Upper lobe of left lung (tissue), 6 donors: Measurements from ENCODE around the gene SH3BP5. TPM values are rescaled to one million over a fixed set of nuclear protein-coding genes. Genes with fewer than 3 reads are reported as not detected.

Experiments used
- ATAC-seq, 2 donors: fragments of 200-7000 bp; cut with Tn5 transposase; one replicate each; pipeline ENCODE4 v1.9.1; 2022; ENCODE audit warnings: mild to moderate bottlenecking in 2 of 2, moderate library complexity in 2 of 2; ENCODE audit not compliant: low FRiP score in 2 of 2
- DNase-seq, 2 donors: peaks; one replicate each; pipeline ENCODE4 v3.0.0-alpha.2; 2019 to 2020
- H3K27ac ChIP-seq, 4 donors: fragments of 200-600 bp; sonication (generic); one replicate each; pipeline ENCODE4 v1.5.1; 2016 to 2019
- H3K27me3 ChIP-seq, 4 donors: fragments of 200-600 bp; sonication (generic); one replicate each; pipeline ENCODE4 v1.5.1; 2017 to 2019
- H3K36me3 ChIP-seq, 4 donors: fragments of 200-600 bp; sonication (generic); one replicate each; pipeline ENCODE4 v1.5.1; 2016 to 2019
- H3K4me1 ChIP-seq, 4 donors: fragments of 200-600 bp; sonication (generic); one replicate each; pipeline ENCODE4 v1.5.1; 2018 to 2019
- H3K4me3 ChIP-seq, 4 donors: fragments of 200-600 bp; sonication (generic); one replicate each; pipeline ENCODE4 v1.5.1; 2017 to 2019; ENCODE audit warnings: mild to moderate bottlenecking in 2 of 4, moderate library complexity in 1 of 4
- H3K9me3 ChIP-seq, 4 donors: fragments of 200-600 bp; sonication (generic); one replicate each; pipeline ENCODE4 v1.5.1; 2018 to 2019
- EP300 ChIP-seq, 4 donors: sonication (generic); formaldehyde crosslinking; IDR thresholded peaks; one replicate each; pipeline ENCODE4 v1.5.1; 2017; ENCODE audit warnings: antibody characterized with exemption in 4 of 4, control low read depth in 2 of 4
- POLR2A ChIP-seq, 4 donors: fragments of 450-650 bp; IDR thresholded peaks; one replicate each; pipeline ENCODE4 v1.5.1; 2016 to 2017; ENCODE audit warnings: antibody characterized with exemption in 4 of 4, mild to moderate bottlenecking in 2 of 4
- POLR2AphosphoS5 ChIP-seq, 2 donors: sonication (generic); formaldehyde crosslinking; IDR thresholded peaks; one replicate each; pipeline ENCODE4 v1.5.1; 2017; ENCODE audit warnings: antibody characterized with exemption in 2 of 2
- WGBS, 2 donors: methylation state at CpG; one replicate each; pipeline ENCODE4 v1.1.5; 2017 to 2018; 5-methylcytosine and 5-hydroxymethylcytosine counted together
- total RNA-seq, 6 donors: library from RNA; depleted of rRNA in 4 of 6; stranded (reverse); fragments of >200 nt in 4 of 6; gene quantifications; one replicate each; pipeline versions ENCODE4 v1.1.0 to v1.2.1, GENCODE V29; 2016 to 2021
- TF ChIP-seq, protein P1 (sequence below), 6 experiments: fragments of 450-650 bp in 4 of 6; fragments of 200-600 bp in 2 of 6; sonication (generic) in 2 of 6; IDR thresholded peaks; one replicate each; pipeline ENCODE4 v1.5.1; 2016 to 2019; ENCODE audit warnings: antibody characterized with exemption in 6 of 6
- donor health status: DM: no; HTN: no; CAD: no; lungs with moderate emphysema.
- donor health status: DM: no; HTN: yes; CAD: no; lungs with severe emphysema.

SH3BP5 gene
- total RNA-seq, 6 donors from 2014 or later: 83.8 to 150 (median 94.7) TPM

DNA sequence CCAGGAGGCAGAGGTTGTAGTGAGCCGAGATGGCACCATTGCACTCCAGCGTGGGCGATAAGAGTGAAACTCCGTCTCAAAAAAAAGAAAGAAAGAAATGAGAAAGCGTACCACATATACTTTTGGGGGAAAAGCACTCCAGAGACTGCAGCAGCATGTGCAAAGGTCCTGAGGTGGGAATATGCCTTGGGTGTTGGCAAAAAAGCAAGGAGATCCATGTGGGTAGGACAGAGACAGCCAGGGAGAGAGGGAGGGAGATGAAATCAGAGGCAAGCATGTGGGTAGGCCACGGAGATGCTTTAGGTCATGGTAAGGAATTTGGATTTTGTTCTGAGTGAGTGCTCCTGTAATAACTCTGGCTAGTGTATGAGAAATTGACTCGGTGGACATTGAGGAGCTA is 3.7 kb upstream of the SH3BP5 start:
- no peaks in the 10 kb centered on the region for H3K9me3 ChIP-seq
- H3K27ac ChIP-seq: no peak overlapping the region
- ATAC-seq: no peak
- H3K4me3 ChIP-seq: no peak overlapping the region
- DNase-seq: no peak
- no peaks in the 10 kb centered on the region for H3K27me3 ChIP-seq
- WGBS, 2 donors: 81 to 97% methylated on average over 7 of the region's 7 CpGs
- TF ChIP-seq, protein P1, sequence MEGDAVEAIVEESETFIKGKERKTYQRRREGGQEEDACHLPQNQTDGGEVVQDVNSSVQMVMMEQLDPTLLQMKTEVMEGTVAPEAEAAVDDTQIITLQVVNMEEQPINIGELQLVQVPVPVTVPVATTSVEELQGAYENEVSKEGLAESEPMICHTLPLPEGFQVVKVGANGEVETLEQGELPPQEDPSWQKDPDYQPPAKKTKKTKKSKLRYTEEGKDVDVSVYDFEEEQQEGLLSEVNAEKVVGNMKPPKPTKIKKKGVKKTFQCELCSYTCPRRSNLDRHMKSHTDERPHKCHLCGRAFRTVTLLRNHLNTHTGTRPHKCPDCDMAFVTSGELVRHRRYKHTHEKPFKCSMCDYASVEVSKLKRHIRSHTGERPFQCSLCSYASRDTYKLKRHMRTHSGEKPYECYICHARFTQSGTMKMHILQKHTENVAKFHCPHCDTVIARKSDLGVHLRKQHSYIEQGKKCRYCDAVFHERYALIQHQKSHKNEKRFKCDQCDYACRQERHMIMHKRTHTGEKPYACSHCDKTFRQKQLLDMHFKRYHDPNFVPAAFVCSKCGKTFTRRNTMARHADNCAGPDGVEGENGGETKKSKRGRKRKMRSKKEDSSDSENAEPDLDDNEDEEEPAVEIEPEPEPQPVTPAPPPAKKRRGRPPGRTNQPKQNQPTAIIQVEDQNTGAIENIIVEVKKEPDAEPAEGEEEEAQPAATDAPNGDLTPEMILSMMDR (IDR thresholded peaks at IDR 0.05): no peak
- TF ChIP-seq POLR2A (IDR thresholded peaks at IDR 0.05) (no peak), EP300 (IDR thresholded peaks at IDR 0.05) (no peak), POLR2AphosphoS5 (IDR thresholded peaks at IDR 0.05) (no peak)
- peaks cover 9 to 37% (median 24%) of the 10 kb centered on the region in 4 donors for H3K4me1 ChIP-seq
- no peaks in the 10 kb centered on the region for H3K36me3 ChIP-seq

DNA sequence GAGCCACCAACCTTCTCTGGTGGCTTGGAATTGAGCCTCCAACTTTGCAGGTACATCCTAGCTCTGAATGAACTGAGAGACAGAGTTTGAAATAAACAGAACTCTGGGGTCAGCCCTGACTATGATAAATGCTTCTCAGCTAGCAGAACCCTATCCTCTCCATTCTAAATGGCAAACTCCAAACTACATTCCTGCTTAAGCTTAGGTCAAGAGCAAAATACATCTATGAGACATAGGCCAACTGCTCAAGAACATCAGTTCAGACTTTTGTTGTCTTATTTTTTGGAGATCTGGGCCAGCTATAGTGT is 1.5 kb upstream of the SH3BP5 start:
- DNase-seq (no peak), ATAC-seq (no peak)
- Histone ChIP-seq H3K9me3 (no peaks in the 10 kb centered on the region), H3K4me1 (peaks cover 11 to 48% (median 23%) of the 10 kb centered on the region in 4 donors), H3K27me3 (no peaks in the 10 kb centered on the region), H3K36me3 (peaks cover 0 to 9% (median 0%) of the 10 kb centered on the region in 4 donors), H3K27ac (peak overlapping the region in 1 of 4 donors; percentile 2), H3K4me3 (no peak overlapping the region)
- TF ChIP-seq POLR2A (IDR thresholded peaks at IDR 0.05) (no peak), POLR2AphosphoS5 (IDR thresholded peaks at IDR 0.05) (no peak), EP300 (IDR thresholded peaks at IDR 0.05) (no peak)
- TF ChIP-seq, protein P1 (IDR thresholded peaks at IDR 0.05): no peak

DNA sequence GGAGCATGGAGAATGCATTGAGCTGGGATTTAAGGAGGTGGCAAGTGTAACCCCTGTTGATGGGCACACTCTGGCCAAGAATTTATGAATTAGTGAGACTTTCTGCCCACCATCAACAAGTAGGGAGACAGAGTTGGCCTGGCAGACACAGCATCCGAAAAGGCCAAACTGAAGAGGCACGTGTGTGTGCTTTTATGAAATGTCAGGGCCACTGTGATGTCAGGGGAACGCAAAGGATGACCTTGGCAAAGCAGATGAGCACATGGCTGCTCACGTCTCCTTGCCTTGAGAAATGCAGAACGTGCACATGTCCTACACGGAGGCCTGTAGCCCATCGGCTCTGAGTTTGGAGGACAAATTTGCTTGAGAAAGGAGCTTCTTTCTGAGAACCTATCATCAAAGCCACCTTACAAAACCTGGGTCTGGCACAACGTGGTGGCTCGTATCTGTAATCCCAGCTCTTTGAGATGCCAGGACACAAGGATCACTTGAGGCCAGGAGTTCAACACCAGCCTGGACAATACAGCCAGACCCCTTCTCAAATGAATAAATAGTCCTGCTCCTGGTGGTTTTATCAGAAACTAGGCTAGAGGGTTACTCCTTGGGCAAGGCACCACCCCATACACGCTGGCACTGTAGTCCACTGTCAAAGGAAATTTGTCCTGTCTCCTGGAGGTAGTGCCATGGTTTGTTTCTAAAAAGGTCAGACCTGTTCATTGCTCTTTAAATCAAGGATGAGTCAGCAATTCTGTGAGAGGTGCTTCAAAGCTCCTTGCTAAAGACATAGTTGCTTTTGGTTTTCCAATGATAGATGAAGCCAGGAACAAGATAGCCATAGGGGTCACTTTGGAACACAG is 941 bp upstream of the SH3BP5 start:
- Histone ChIP-seq H3K36me3 (peaks cover 0 to 12% (median 0%) of the 10 kb centered on the region in 4 donors), H3K4me1 (peaks cover 11 to 47% (median 24%) of the 10 kb centered on the region in 4 donors), H3K27ac (peak overlapping the region; percentile 71 to 92 (median 84)), H3K9me3 (no peaks in the 10 kb centered on the region), H3K4me3 (peak overlapping the region in 3 of 4 donors; percentile 74 to 87 (median 77)), H3K27me3 (no peaks in the 10 kb centered on the region)
- 87 to 94% methylated on average over 7 to 10 of the region's 10 CpGs for WGBS, 2 donors
- DNase-seq (no peak), ATAC-seq (no peak)
- no peak for TF ChIP-seq EP300 (IDR thresholded peaks at IDR 0.05)
- TF ChIP-seq POLR2A (IDR thresholded peaks at IDR 0.05): no peak
- TF ChIP-seq, protein P1 (IDR thresholded peaks at IDR 0.05): no peak
- no peak for TF ChIP-seq POLR2AphosphoS5 (IDR thresholded peaks at IDR 0.05)

DNA sequence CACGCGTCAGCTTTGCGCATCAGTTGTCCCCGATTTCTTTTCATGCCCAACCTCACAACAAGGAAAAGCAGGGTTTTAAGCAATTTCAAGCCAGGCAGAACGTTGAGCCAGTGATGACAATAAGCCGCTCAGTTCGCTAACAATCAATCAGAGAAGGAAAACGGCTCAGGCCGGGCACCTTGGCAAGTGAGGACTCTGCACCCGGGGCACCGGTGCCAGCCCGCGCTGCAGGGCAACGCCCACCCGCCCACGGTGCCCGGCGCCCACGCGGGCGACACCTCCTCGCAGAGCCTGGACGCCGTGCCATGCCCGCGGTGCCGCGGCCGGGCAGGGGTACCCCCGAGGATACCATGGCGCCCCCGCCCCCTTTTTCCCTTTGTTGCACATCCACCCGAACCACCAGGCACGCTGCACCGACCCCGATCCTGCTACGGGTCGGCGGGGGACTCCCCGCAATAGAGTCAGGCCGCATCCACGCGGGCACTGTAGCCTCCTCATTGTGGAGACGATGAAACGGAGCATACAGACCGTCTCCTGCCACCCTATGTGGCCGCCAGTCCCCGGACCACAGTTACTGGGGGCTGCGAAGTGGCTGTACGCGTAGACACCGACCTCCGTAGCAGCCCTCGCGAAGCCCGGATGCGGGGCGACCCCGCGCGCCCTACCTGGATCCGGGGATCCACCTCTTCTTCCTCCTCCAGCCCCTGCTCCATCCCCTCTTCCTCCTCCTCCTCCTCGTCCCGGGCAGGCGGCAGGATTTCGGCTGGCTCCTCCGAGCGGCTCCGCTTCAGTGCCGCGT is 581 bp downstream of the SH3BP5 start:
- ATAC-seq (peak; percentile 49 to 56), DNase-seq (peak; percentile 50 to 92)
- H3K27me3 ChIP-seq: no peaks in the 10 kb centered on the region
- H3K9me3 ChIP-seq: no peaks in the 10 kb centered on the region
- WGBS, 2 donors: 6 to 20% methylated on average over 9 to 31 of the region's 71 CpGs
- H3K36me3 ChIP-seq: peaks cover 0 to 20% (median 0%) of the 10 kb centered on the region in 4 donors
- H3K4me3 ChIP-seq: peak overlapping the region; percentile 74 to 87 (median 80)
- peak overlapping the region; percentile 71 to 92 (median 84) for H3K27ac ChIP-seq
- H3K4me1 ChIP-seq: peaks cover 19 to 61% (median 33%) of the 10 kb centered on the region in 4 donors
- TF ChIP-seq POLR2AphosphoS5 (IDR thresholded peaks at IDR 0.05) (peak in 1 of 2 donors; percentile 6), POLR2A (IDR thresholded peaks at IDR 0.05) (peak in 1 of 4 donors; percentile 14)
- TF ChIP-seq, protein P1 (IDR thresholded peaks at IDR 0.05): no peak
